Stimulated activated CD8-positive, alpha-beta memory T cell treated with anti-CD3 and anti-CD28 coated beads, Interleukin-15, amount 100 ng/mL, for 24 hours (primary cell): ENCODE measurements around the gene TGM2.

Source experiments
- DNase-seq: peaks from one replicate; pipeline ENCODE4 v3.0.0-alpha.2; 2020; ENCODE audit warnings: low read depth

Gene TGM2

DNA sequence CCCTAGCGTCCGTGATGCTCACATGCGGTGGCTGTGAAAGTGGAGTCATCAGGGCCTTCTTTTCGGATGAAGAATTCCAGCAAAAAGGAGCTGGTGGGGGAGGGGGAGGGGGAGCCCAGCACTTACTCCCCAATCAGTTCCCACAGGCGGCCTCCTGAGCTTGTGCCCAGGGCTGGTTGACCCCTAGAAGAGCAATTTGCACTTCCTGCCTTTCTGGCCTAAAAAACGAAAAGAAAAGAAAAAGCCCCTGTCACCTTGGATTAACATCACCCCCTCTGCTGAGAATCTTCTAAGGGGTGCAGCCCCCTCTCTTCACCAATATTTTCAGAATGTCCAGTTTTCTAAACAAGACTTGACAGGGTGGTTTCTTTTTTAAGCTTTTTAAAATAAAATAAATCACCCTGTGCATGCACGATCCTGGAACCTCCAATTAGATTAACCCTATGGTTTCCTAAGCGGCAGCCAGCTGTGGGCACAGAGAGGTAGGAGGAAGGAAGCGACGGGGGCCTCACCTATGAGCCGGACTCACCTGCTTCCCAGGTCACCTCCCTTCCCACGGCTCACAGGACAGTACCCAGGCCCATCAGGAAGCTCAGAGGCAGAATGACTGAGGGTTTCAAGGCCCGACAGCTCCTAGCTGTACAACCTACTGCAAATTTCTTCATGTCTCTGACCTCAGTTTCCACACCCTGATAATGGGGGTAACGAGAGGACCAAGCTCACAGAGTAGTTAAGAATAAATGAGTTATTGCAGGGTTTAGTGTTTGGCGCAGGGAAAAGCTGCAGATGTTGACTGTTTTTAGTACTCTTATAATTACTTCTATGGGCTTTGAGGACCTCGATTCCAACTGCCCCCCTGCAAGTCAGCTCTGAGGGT lies 10.5 kb upstream of the TGM2 start:
- no peak for DNase-seq

DNA sequence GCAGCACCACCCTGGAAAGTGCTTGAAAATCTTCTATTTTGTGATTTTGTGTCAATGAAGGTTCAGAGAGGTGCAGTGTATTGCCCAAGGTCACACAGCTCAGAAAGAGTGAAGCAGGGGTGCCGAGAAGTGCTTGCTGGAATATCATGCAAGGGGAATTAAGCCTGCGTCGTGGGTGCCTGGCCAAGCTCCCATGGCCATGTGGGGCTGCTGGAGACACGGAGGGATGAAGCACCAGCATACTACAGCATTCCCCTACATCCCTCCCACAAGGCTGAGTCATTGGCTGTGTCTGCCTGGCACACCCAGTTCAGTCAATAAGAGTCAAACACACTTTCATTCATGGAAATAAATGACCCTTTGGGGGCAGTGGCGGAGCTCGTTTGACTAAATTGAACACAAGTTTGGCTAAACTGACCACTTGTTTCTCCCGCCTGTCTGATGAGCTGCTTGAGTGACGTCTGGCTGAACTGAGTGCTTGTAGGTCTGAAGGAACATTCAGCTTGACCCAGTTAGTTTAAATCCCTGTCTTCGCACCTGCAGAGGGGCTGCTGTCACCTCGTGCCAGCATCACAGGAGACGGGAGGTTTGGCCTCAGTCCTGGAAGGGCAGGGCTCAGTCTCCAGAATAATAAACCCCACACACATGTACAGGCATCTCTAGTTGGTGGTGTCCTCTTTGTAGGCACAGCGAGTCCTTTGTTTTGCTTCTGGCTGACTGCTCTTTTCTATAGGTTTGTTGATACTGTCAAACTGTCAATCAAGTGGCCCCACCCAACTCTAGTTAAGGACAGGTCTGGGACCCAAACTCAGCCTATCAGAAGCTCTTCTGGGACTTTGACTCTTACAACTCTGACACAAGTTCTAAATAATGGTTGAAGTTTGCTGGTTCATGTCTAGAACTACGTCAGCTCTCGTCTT lies 8.4 kb upstream of the TGM2 start:
- DNase-seq: no peak

GRCh38 chr20:38172408-38172807 lies 7.3 kb upstream of the TGM2 start:
- DNase-seq: no peak

- DNase-seq: no peak
Observed at GRCh38 chr20:38171675-38172043, 6.6 kb upstream of the TGM2 start.

- DNase-seq: no peak
Observed at GRCh38 chr20:38170826-38171674, 6.0 kb upstream of the TGM2 start.

GRCh38 chr20:38170219-38170825 lies 5.3 kb upstream of the TGM2 start:
- DNase-seq: no peak

DNA sequence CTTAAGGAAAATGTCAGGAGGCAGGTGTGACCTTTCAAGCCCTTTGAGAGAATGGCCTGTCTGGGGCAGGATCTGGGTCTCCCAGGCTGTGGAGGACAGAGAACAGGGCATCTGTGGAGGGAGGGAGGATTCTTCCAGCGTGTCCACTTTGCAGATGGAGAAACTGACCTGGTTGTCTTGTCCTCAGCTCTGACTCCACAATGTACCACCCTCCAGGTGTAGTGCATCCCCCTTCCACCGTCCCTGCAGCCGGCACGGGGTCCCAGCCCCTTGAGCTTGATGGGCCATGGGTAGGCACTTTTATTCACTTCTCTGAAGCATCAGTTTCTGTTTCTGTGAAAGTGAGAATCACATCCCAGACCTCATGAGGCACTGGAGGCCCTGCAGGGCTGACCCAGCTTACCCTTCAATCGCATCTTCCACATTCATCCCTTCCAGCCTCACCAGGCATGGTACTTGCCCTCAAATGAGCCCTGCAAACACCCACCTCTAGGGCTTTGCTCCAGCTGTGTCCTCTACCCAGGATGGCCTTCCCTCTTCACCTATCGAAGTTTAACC lies 4.6 kb upstream of the TGM2 start:
- no peak for DNase-seq

- no peak for DNase-seq
Observed at GRCh38 chr20:38168791-38169589, 3.9 kb upstream of the TGM2 start.

- DNase-seq: no peak
Observed at GRCh38 chr20:38167851-38168760, 3.0 kb upstream of the TGM2 start.

- no peak for DNase-seq
Observed at GRCh38 chr20:38167328-38167850, 2.3 kb upstream of the TGM2 start.

DNA sequence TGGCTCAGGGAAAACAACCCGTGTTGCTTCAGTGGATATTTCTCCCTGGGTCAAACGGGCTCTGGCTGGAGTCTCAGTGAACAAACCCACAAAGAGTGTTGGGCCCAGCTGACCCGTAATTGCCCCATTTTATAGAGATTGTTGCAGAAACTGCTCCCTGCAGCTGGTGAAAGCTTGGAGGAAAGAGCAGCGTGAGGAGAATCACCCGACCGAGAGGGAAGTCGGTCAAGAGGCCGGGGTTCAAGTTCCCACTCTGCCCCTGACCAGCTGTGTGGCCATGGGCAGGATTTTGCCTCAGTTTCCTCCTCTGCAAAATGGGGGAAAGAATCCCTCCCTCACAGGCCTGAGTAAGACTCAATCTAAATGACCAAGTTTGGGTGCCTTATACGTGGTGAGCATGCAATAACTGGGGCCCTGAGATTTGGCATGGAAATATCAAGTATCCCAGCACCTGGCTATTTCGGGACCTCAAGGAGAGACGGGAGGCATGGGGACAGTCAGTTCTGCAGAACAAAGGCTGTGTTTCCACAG lies 1.7 kb upstream of the TGM2 start:
- DNase-seq: no peak

GRCh38 chr20:38165966-38166702 lies 1.1 kb upstream of the TGM2 start:
- DNase-seq: no peak

DNA sequence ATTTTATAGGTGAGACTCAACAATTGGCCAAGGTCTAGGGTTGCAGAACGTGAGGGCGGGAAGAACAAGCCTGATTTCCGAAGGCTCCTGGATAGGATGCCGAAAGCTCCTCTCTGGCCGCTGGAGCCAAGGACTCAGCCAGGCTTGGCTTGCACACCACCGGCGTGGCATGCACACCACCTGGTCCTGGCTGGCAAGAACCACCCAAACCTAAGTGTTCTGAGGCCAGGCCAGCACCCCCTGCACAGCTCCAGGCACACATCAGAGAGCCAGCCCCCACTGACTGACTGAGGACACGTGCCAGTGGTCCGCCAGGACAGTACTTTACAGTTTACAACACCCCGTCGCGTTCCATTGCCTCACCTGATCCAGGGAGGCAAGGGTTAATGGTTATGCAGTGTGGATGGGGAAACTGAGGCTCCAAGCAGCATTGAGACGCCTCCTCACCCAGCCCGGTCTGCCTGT lies 414 bp downstream of the TGM2 start:
- DNase-seq: no peak

DNA sequence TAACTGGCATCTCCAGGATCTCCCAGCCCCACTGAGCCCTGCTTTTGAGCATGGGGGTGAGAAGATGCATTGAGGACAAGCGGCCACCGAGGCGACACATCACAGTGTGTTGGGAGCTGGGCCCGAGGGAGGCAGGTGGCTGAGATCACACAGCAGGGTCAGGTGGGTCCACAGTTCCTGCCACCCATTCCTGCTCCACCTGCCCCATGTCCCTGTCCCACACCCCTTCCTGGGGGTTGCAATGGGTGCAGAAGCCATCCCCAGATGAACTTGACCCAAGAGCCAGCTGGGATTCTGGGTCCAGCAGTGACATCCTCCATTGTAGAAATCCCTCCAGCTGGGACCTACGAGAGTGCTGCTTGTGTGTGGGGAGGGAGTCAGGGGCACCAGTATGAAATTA lies 1.0 kb downstream of the TGM2 start:
- no peak for DNase-seq

DNA sequence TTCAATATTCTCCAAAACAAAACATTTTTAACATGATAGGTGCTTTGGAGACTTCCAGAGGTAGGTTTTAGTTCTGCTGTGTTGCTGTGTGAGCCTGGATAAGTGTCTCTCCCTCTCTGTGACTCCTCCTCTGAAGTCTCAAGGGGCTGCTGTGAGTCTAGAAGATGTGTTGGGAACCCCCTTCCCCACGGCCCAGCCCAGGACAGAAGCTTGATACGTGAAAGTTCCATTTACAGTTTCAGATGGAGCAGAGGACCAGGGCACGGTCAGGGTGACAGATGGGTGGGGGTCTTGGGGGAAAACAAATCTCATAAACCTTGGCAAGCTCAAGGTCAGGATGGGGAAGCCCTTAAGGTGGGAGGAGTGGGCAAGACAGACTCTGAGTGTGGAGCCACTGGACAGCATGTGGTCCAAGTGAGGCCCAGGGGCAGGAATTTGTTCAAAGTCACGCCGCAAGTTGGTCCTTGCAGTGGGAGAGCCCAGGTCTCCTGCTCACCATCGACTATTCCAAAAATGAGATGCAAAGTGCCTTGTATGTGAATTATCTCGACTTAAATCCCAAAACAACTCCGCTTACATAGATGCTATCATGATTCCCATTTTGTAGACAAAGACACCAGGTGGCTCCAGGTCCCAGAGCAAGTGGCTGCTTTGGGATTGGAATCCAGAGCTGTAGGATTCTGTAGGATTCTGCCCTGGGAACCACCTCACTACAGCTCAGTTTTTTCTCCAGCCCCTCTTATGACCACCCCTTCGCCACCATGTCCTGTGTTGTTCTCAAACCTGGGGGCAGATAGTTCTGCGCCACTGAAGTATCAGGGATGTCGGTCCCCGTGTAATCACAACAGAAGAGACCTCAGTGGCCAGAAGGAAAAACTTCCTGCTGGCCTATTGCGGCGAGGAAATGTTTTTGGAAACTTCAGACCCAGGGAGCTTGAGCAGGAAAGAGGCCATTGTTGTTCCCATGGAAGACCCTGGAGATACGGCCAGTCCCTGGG lies 1.9 kb downstream of the TGM2 start:
- no peak for DNase-seq

DNA sequence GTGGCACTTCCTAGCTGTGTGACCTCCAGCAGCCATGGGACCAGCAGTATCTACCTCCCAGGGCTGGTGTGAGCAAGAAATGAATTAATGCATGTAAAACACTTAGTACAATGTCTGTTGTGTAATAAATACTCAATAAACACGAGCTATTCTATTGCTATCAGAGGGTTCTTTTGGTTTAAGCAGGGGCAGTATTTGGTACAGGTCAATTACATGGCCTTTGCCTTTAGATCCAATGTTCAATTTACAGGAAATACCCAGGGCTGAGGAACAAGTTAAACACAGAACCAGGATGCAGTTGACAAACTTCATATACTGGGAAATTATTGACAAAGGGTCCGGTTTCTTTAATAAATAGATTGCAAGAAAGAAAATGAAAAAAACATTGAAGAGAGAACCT lies 2.9 kb downstream of the TGM2 start:
- DNase-seq: no peak

DNA sequence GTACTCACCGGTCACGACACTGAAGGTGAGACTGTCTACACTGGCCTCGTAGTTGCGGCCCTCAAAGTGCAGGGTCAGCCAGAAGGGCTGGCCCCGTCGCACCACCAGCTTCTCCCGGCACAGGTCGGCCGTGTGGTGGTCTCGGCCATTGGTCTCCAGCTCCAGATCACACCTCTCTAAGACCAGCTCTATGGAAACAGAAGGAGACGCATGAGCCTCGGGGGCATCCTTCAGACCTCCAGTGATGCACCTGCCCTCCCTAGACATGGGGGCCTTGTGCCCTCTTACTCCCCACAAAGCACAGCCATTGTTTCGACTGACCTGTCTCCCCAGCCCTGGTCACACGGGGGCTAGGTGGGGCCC lies 3.7 kb downstream of the TGM2 start:
- DNase-seq: no peak
